ENCODE results near the gene FAM3C. TPM values are rescaled to one million over a fixed set of nuclear protein-coding genes. Genes with fewer than 3 reads are reported as not detected.

The FAM3C gene
- 48.1 and 117 TPM in 2 replicates for total RNA-seq

GRCh38 chr7:121395961-121396757 lies at the start of gene FAM3C:
Gene FAM3C, minus strand, starts transcription at chr7:121396308. Its CDS starts 13,339 bp downstream, at chr7:121382969.

GRCh38 chr7:121328508-121329190 lies 67.5 kb downstream of the FAM3C start, which contains the start of gene WNT16:
Gene WNT16, plus strand, starts transcription at chr7:121329000. Its CDS starts 293 bp downstream, at chr7:121329293.

Other genes starting within 250 kb of the FAM3C start
- 0.14 TPM in 1 of 2 replicates, not detected in the other for gene WNT16, start 67.3 kb downstream of the FAM3C start, total RNA-seq

All from smooth muscle cell of bladder (primary cell).